GM04503 (cell line): ENCODE data around the gene DNAJC24.

Experiments
- DNase-seq: peaks from one replicate; pipeline ENCODE4 v3.0.0-alpha.2; 2012; ENCODE audit warnings: low read depth

The DNAJC24 gene

DNA sequence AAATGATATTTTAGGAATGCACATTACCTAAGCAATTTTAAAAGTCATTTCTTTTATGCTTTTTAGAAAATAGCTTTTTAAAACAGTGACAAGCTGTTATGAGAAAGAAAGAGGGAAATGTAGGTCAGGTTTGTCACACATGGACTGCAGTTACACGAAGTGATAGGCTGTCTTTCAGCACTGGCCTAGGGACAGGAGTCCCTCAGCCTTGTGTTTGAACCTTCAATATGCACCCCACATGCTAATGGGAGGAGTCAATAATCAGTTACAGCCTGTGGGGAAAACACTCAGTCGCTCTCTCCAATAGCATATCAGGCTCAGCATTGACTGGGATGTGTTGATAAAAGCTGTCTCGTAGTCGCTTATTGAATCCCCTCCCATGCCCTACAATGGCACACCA, 45.8 kb downstream of the DNAJC24 start:
- DNase-seq = no peak

DNA sequence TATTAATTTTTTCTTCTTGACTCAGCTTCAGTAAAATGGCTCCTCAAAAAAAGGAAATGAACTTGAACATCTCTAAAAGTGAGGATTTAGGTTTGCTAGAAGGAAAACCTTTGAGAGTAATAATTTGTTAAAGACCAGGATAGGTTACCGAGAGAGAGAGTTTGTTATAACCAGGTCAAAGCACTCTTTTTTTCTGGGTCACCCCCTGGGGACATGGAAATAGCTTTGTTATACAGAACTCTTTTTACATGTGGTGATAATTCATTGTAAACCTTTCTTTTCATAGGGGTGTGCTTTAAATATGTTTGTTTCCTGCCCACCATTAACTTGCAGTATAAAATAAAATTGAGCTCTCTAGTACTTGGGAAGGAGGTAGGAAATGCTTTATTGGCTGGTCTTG, 47.7 kb downstream of the DNAJC24 start:
- DNase-seq = no peak

DNA sequence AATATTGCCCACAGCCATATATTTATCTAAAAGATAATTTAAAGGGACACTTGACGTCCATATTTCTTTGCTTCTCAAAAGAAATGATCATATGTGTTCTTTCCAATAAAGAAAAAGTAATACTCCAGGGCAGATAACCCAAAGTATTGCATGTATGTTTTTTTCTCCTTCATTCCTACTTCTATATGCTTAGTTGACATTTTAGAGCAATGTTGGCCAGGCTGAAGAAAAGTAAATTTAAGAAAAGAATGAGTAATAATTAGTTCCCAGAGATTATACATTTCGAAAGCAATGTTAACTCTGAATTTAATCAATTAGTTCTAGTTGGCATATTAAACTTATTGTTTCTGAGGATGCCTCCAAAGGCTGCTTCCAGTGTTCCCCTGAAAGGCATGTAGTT, 48.2 kb downstream of the DNAJC24 start:
- DNase-seq = no peak

DNA sequence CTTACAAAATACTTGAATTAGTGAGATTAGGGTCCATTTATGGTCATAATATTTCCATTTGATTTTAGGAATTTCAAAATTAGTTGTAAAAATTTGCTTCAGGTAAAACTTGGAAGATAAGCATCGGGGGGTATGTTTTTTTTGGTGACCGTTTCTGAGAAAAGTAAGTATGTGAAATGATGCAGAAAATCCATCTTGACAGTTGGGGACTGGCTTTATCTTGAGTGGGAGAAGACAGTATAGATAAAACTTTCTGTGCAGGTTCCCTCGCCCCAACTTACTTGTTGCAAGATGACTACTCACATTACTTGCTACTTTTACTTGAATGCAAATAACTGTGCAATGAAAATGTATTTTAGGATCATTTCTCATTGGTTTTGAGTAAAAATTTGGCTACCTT, 49.5 kb downstream of the DNAJC24 start:
- DNase-seq = no peak

DNA sequence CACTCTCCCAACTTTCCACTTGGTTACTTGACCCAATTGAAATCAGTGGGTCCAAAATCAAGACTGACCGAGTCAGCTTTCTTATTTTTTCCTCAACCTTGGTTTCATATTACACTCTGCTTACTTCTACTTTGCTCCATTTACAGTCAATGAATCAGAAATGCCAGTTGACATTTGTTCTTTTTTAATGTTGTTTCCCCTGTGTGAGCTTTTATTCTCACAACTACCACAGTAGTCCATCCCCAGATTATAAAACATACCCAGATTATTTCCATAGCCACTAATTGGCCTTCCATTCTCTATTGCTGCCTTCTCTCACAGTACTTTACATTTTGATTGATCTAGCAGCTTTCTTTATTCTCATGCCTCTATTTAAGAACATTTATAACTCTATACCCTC, 50.0 kb downstream of the DNAJC24 start:
- DNase-seq = no peak

DNA sequence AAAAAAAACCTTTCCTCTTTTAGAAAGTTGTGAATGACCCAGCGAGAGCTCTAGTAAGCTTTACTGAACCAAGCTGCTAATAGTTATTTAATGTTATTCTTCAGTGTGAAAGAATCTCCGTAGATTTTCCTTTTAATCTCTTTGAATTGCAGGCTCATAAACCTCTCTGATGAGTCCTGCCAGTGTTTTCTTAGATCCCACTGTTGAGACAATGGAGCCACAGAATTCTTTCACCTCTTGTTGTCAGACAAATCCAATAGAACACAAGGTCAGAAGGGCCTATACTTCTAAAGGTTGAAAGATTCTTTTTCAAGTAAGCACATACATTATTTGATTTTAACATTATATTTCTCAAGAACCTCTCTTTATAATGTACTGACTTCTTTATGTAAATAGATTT, 52.2 kb downstream of the DNAJC24 start:
- DNase-seq = no peak

DNA sequence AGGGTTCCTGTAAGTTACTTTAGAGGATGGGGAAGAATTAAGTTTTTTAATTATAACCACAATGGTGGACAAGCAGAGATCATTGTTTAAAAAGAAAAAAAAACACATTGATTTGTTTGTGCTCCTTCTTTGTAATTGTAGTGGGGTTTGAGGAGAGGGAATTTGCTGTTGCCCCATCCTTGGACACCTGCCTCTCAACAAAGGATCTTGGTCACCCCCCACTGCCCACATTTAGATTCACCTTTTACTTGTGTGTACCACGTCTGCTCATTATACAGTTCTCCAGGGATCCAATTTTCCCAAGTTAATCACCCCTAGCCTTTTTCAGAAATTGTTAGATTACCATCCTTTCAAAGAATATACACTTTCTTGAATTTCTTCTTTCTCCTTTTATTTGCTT, 53.0 kb downstream of the DNAJC24 start:
- no peak for DNase-seq

DNA sequence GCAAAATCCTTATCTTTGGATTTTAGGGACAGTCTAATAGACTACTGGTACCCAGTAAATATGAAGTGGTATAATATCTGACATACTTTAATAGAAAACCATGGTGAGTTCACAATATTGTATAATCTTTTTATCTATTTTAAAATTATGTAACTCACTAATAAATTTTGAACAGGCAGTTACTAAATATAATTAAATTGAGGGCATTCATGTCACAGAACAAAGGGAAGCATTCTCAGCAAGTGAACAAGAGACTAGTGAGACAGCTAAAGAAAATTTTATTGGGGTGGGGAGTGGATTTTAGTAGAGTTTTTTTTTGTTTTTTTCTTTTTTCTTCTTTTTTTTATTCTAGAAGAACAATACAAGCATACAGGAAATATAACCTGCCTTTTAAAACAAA, 55.0 kb downstream of the DNAJC24 start:
- DNase-seq = no peak

DNA sequence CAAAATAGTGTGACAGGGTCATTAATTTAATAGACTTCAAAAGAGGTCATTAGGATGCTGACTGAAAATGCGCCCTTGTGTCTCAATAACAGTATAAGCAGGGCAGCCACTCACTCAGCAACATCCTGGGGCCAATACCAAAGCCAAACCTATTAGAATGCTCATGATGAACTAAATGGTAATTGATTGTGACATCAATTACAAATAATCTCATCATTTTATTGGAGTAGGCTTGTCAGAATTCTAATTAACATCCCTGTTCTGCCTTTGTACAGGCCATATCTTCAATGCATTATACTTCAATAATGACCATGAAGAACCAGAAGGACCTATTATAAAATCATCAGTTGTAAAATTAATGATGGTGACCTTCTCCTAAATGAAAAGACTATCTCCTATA, 64.2 kb downstream of the DNAJC24 start:
- no peak for DNase-seq

DNA sequence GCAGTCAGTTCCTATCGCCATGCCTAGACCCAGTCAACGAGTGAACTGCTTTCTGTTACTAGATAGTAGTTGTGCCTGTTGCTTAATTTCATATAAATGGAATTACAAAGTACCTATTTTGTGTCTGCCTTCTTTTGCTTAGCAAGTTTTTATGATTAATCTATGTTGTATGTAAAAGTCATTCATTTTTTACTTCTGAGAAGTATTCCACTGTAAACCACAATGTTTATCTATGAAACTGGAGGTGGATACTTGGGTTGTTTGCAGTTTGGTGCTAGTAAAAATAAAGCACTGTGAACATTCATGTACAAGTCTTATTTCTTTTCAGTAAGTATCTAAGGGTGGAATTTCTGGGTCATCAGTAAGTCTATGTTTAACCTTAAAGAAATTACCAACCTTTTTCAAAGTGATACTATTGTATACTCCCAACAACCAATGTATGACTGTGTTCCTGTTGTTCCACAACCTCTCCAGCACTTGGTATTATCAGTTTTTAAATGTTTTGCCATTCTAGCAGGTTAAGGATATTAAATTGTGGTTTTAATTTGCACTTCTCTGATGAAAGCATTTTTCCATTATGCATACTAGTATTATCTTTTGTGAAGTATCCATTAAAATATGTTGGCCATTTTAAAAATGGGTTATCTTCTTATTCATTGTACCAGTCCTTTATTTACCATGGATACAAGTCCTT, 68.2 kb downstream of the DNAJC24 start:
- peak; percentile 5 for DNase-seq

DNA sequence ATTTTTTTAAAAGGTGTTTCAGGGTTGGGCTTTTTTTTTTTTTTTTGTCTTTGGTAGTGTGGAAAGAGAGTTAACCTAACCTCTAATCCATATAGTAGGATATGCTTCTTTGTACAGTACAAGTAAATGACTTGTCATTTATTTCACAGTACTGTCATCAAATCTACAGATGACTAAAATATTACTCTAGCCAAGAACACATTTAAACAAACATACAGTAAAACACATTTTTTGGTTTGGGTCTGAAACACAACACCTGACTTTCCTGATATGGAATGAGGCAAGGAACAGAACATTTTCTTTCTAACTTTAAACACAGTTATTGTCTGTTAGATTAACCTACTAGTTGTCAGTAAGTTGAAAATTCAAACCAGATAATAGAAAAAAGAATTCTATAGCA, 71.6 kb downstream of the DNAJC24 start:
- DNase-seq = no peak

DNA sequence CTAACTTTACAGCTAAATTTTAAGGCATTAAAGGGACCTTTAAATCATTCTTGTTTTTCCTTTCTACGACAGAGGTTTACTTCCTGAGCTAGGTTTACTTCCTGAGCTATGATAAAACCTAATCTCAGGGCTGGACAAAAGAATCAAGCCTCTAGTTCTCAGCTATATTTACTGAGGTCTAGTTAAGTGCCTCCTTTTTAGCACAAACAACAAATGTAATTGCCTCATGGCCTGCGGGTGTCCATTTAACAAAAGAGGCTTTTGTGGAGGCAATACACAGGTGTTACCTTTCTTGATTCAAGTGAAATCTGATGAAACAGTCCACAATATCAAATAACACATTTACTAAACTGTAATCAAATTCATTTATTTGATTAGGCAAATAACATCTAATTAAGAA, 72.4 kb downstream of the DNAJC24 start:
- no peak for DNase-seq

DNA sequence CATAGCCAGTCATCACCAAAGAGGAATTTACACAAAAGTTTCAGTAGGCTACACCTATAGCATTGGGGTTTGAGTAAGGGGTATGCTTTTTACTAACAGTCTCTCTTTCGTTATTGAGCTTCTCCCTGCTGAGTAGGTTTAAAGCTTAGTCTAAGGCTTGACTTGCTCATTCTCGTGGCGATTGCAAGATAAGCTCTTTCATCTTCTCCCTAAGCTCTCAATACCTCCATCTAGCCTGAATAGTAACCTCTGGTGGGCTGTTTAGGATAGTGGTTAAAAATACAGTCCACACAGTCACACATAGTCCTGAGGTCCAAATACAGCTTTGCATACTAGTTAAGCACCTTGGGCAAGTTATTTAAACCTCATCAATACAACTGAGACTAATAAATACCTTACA, 74.1 kb downstream of the DNAJC24 start:
- DNase-seq = no peak

DNA sequence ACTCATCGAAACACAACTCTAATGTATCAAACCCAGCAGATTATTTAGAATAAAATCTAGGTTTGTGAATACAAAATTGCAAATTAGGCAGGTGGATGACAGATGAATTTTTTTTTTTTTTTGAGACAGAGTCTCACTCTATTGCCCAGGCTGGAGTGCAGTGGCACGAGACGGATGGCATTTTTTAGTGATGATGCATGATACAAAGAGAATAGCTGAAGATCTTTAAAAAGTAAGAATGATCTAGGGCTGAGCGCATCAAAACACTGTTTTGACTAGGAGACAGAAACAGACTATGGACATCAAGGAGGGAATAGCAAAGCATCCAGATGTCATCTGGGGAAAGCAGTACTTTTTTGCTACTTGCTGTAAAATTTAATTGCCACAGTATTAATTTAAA, 76.0 kb downstream of the DNAJC24 start:
- no peak for DNase-seq

DNA sequence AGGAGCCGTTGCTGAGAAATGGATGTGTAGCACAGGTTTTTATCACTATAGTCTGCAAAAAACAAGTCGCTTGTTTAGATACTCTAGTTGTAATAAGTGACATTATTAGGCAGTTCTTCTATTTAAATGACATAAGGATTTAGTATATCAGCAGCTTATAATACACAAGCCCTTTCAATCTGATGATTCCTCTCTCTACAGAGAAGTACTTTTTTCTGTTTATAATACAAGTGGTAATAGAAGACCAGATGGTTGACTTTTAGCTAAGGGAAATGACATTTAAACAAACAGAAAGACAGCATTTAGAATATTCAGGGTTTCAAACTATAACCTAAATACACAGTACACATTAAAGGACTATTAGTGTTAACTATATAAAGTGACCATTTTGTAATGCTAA, 79.4 kb downstream of the DNAJC24 start:
- no peak for DNase-seq

DNA sequence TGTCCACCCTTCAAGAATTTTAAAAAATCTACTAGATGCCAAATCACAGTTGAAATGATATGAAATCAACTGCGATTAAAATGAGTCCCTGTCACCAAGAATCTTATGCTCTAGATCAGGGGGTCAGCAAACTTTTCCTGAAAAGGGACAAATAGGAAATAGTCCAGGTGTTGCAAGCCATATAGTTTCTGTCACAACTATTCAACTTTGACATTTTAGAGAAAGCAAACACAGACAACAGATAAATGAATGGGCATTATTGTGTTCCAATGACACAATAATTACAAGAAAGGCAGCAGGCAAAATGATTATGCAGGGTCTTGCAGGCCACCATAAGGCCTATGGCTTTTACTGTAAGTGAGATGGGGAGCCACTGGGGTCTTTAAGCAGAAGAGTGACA, 81.2 kb downstream of the DNAJC24 start:
- DNase-seq = no peak

DNA sequence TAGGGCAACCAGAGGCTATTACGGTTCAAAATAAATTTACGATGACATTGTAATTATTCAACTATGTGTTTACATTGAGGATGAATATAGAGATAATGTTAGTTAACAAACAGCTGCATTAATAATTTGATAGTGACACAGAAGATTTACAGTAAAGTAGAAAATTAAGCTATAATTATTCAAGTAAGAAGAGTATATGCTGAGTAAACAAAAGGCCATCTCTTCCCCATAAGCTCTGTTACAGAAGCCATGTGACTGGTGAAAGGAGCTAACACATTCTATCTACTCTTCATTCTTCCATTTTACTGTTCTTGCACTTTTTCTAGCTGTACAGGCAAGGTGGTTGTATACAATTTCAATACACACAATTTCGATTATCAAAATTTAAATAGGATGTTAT, 85.5 kb downstream of the DNAJC24 start:
- DNase-seq = no peak

DNA sequence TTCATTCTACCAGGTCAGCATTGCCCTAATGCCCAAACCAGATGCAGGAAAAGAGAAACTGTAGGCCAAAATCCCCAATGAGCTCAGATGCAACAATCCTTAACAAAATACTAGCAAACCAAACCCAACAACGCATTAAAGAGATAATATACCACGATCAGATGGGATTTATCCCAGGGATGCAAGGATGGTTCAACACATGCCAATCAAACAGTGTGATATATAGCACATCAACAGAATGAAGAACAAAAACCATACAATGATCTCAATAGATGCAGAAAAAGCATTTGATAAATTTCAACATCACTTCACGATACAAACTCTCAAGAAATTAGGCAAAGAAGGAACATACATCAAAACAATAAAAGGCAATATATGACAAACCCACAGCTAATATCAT, 94.8 kb downstream of the DNAJC24 start:
- no peak for DNase-seq

DNA sequence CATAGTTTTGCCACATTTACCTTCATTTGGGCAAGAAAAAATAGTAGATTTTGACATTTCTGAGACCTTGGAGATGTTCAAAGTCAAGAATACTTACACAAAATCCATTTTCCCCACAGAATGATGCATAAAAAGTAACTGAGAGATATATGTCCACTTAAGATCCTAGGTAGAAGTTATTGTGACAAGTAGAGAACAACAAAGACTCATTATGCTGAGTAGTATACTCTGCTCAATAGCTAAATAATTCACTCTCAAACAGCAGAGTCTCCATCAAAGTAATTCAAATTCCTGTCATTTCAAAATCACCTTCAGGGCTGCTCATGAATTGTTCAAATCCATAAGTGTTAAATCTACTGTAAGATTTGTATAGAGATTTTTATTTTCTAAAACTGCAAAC, 104.4 kb downstream of the DNAJC24 start:
- no peak for DNase-seq

DNA sequence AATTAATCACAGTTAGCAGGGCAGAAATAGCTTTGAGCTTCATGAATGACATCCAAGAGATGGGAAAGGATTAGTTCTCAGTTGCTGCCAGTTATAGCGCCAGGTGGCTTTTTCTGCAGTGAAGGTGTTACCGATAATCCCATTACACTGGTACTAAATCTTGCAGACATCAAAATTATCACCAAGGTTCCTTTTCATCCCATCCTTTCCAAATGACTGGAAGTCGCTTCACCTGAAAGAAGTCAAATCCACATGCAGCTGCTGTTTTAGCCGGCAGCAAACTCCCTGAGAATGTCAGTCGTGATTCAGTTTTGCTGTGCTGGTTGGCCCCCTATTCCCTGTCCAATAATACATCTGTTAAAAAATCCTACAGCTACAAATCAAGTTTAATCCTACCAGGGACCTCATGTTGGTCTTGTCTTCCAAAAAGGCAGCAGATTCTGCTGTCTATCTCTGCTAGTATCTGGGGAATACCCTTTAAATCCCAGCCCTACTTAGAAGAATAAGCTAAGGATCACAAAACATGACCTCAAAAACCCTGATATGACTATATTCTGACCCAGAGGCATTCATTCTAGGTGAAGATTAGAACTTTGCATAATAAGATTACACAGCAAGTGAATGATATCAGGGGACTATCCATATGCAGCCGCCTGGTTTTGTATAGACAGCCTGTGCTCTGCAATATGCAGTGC, 108.0 kb downstream of the DNAJC24 start:
- DNase-seq = no peak

DNA sequence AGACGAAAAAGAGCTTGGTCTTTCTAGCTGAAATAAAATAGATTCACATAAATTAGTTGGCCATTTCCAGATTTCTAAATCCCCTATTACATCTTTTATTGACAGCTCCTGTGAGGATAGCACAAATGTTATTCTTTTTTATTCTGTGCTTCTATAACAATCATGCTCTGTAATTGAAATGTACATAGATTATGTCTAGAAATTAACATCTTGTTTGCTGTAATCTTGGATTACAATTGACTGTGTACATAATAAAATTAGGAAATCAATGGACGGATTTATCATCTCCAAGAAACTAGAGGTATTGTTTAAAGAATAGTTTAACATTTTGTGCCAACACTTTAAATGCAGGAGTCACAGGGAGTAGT, 108.5 kb downstream of the DNAJC24 start:
- DNase-seq = no peak

DNA sequence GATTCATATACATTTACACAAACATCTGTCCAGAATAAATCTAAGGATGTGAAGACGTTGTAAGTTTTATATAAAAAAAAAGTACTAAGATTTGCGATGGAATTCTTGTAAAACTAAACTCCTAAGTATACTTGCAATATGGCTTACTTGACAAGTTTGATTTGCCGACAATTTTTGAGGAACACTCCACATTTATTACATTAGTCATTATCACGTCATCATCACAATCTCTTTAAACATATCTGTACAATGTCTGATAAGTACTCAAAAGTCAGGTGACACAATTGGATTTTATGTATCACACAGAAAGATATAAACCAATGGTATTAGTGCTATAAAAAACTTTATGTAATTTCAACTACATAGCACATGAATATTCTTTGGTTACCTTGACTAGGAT, 109.4 kb downstream of the DNAJC24 start:
- DNase-seq = no peak

DNA sequence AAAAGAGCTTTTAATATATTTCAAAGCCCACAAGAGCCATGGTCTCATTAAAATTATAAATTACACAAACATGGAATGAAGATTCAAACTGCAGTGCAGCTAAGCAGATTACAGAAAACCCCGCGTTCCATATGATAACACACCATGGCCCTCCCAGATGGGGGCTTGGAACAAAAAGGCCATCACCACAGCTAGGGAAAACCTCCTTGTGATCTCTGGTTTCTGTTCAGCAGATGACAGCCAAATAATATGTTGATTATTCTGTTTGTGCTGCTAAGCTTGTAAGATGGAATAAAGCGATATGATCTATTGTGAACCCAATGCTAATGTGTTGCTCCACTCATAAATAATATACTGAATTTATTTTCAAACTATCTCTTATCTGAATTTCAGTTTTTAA, 111.3 kb downstream of the DNAJC24 start:
- DNase-seq = no peak
